B cell (primary cell): ENCODE data around the gene STEEP1. TPM values are rescaled to one million over a fixed set of nuclear protein-coding genes. Genes with fewer than 3 reads are reported as not detected.

Experiments
- ATAC-seq: fragments of 200-7000 bp; cut with Tn5 transposase; one replicate; pipeline ENCODE4 v1.10.0; 2021; ENCODE audit warnings: low read depth, mild to moderate bottlenecking, moderate number of reproducible peaks, moderate library complexity
- CTCF ChIA-PET: fragments of 350-600 bp; sonication (Branson Sonifier 250); formaldehyde crosslinking; loops from one replicate; lab custom pipeline; 2021; ENCODE audit warnings: antibody characterized with exemption, inconsistent platforms; lab: Charles Lee
- POLR2A ChIA-PET: fragments of 350-600 bp; sonication (Branson Sonifier 250); formaldehyde crosslinking; loops from one replicate; lab custom pipeline; 2021; ENCODE audit warnings: antibody characterized with exemption; lab: Charles Lee
- DNase-seq: peaks from one replicate; pipeline ENCODE4 v3.0.0; 2013
- H2AFZ ChIP-seq: 2 replicates; pipeline ENCODE4 v1.6.1; 2012; ENCODE audit warnings: mild to moderate bottlenecking, low read depth, low read length; ENCODE audit not compliant: insufficient read depth, poor library complexity, severe bottlenecking
- H3K27ac ChIP-seq, 2 donors: 1 replicate in 1 of 2; 2 replicates in 1 of 2; pipeline ENCODE4 v1.5.1; 2012 to 2013; ENCODE audit warnings: low read length in 2 of 2, mild to moderate bottlenecking in 2 of 2, moderate library complexity in 1 of 2
- H3K27me3 ChIP-seq, 4 experiments: fragments of 200-600 bp in 1 of 4; sonication (generic) in 1 of 4; replicated peaks in 1 of 4; 1 replicate in 2 of 4; 2 replicates in 2 of 4; pipeline versions ENCODE4 v1.6.1 to v1.7.0; 2013 to 2016; ENCODE audit warnings: low read length in 3 of 4, mild to moderate bottlenecking in 2 of 4, mixed read lengths in 1 of 4, moderate library complexity in 1 of 4; ENCODE audit not compliant: insufficient read depth in 4 of 4, control insufficient read depth in 3 of 4; ENCODE audit errors: control extremely low read depth in 1 of 4
- H3K36me3 ChIP-seq, 2 experiments: replicated peaks in 1 of 2; 1 replicate in 1 of 2; 2 replicates in 1 of 2; pipeline versions ENCODE4 v1.6.1 to v1.7.1; 2013; ENCODE audit warnings: low read length in 1 of 2; ENCODE audit not compliant: insufficient read depth in 2 of 2, control insufficient read depth in 1 of 2; ENCODE audit errors: control extremely low read depth in 1 of 2, extremely low read depth in 1 of 2
- H3K4me1 ChIP-seq, 2 donors: fragments of 200-600 bp in 1 of 2; sonication (generic) in 1 of 2; 1 replicate in 1 of 2; 2 replicates in 1 of 2; pipeline versions ENCODE4 v1.5.1 to v1.6.1; 2013 to 2017; ENCODE audit warnings: low read length in 2 of 2; ENCODE audit not compliant: control insufficient read depth in 2 of 2, insufficient read depth in 2 of 2
- H3K4me2 ChIP-seq: replicated peaks from 2 replicates; pipeline ENCODE3; 2012; ENCODE audit warnings: mild to moderate bottlenecking, low read depth, low read length; ENCODE audit not compliant: poor library complexity, severe bottlenecking
- H3K4me3 ChIP-seq, 5 experiments: fragments of 200-600 bp in 1 of 5; sonication (generic) in 1 of 5; 1 replicate in 3 of 5; 2 replicates in 2 of 5; pipeline versions ENCODE4 v1.5.1 to v1.7.0; 2011 to 2016; ENCODE audit warnings: low read length in 4 of 5, mild to moderate bottlenecking in 4 of 5, low read depth in 2 of 5, control low read depth in 1 of 5, moderate library complexity in 1 of 5; ENCODE audit not compliant: insufficient read depth in 1 of 5; ENCODE audit errors: control extremely low read depth in 1 of 5, extremely low read depth in 1 of 5
- H3K79me2 ChIP-seq: fragments of 200-600 bp; sonication (generic); one replicate; pipeline ENCODE4 v1.6.0; 2016; ENCODE audit warnings: low read length; ENCODE audit not compliant: control insufficient read depth, insufficient read depth
- H3K9ac ChIP-seq: fragments of 200-600 bp; sonication (generic); 2 replicates; pipeline ENCODE4 v1.6.1; 2017; ENCODE audit warnings: mild to moderate bottlenecking, low read length, moderate library complexity
- H3K9me3 ChIP-seq, 3 donors: one replicate each; pipeline versions ENCODE4 v1.6.1 to v1.7.1; 2013; ENCODE audit warnings: low read length in 2 of 3; ENCODE audit not compliant: control insufficient read depth in 2 of 3, insufficient read depth in 1 of 3; ENCODE audit errors: control extremely low read depth in 1 of 3
- H4K20me1 ChIP-seq: 2 replicates; pipeline ENCODE4 v1.6.0; 2012; ENCODE audit warnings: mild to moderate bottlenecking, low read length; ENCODE audit not compliant: insufficient read depth, control insufficient read depth, poor library complexity, severe bottlenecking
- H3K27ac Mint-ChIP-seq: one replicate; pipeline ENCODE4 v1.8.0; 2021; ENCODE audit warnings: mixed read lengths
- H3K27me3 Mint-ChIP-seq: one replicate; pipeline ENCODE4 v1.8.0; 2021; ENCODE audit warnings: mixed read lengths
- H3K4me1 Mint-ChIP-seq: one replicate; pipeline ENCODE4 v1.8.0; 2021; ENCODE audit warnings: mixed read lengths
- H3K4me3 Mint-ChIP-seq: one replicate; pipeline ENCODE4 v1.8.0; 2021; ENCODE audit warnings: mixed read lengths
- H3K9me3 Mint-ChIP-seq: one replicate; pipeline ENCODE4 v1.8.0; 2022; ENCODE audit warnings: mixed read lengths; ENCODE audit not compliant: insufficient read depth
- EZH2 ChIP-seq: IDR thresholded peaks from 2 replicates; pipeline ENCODE4 v1.6.1; 2012; ENCODE audit warnings: borderline replicate concordance, low read depth, mild to moderate bottlenecking, moderate library complexity, low read length; ENCODE audit not compliant: insufficient read depth, poor library complexity, severe bottlenecking
- WGBS: methylation state at CpG from one replicate; pipeline ENCODE4 v1.1.5; 2013; ENCODE audit warnings: missing lambda C conversion rate; ENCODE audit not compliant: insufficient coverage; 5-methylcytosine and 5-hydroxymethylcytosine counted together
- intact Hi-C: fragments of 100-400 bp; cut with micrococcal nuclease; formaldehyde crosslinking; loops from one replicate; pipeline ENCODE4 v1.10.0; 2022
- polyA plus RNA-seq: library from polyadenylated mRNA; depleted of rRNA; stranded (reverse); fragments of >200 nt; gene quantifications from 2 replicates; pipeline ENCODE4 v1.2.3, GENCODE V29; 2012
- total RNA-seq, 2 donors: library from RNA; stranded (reverse); fragments of 120-200 nt in 1 of 2; gene quantifications; 1 replicate in 1 of 2; 2 replicates in 1 of 2; pipeline versions ENCODE4 v1.2.3 to v1.2.4, GENCODE V29; 2013 to 2022
- TF ChIP-seq, protein P1 (sequence below): fragments of 200-600 bp; IDR thresholded peaks from one replicate; pipeline ENCODE4 v1.8.0; 2022; ENCODE audit warnings: antibody characterized with exemption, mild to moderate bottlenecking

STEEP1 gene
- total and polyA plus RNA-seq, 2 donors (not counting 1 experiment from before 2014, with no cell fraction given): 12.0 to 27.6 TPM

DNA sequence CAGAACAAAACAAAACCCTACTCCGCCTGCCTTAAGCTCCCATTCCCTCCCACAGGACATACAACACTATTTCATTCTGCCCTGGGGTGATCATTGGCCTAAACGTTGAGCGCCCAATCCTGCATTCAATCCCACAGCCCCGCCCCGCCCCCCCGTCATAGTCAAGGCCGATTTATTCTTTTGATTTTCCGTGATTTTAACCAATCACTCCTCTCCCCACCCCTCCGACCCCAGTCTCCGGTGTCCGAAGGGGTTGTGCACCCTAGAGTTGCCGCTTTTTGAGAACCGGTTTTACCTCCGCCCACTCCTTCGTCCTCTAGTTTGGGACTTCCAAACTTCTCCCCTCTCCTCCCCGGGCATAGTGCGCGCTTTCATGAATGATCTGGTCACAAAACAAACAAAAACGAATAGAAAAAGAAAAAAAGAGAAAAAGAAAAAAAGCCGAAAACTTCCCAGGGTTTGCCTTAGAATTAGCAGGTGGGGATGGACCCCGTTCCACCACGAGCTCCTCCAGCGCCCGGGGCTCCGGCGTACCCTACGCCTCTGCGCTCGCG, 8.7 kb upstream of the STEEP1 start:
- 2% methylated on average over 8 of the region's 30 CpGs for WGBS

More for the DNA sequence above, 8.7 kb upstream of the STEEP1 start:
- H2AFZ ChIP-seq: peak overlapping the region; percentile 84
- H3K9me3 Mint-ChIP-seq: no peaks in the 10 kb centered on the region
- ATAC-seq (peak; percentile 1), DNase-seq (no peak)
- H3K27me3 Mint-ChIP-seq: no peaks in the 10 kb centered on the region
- peak overlapping the region; percentile 68 to 83 for H3K27ac ChIP-seq
- POLR2A ChIA-PET: interaction anchor here (1.2 to 2.3 kb wide), 8 partner anchors 9 to 218 kb away, joined by 3 to 17 read pairs (median 8); partner anchors contain the start of genes NKRF, RPL39, SEPTIN6 and STEEP1
- peak overlapping the region; percentile 42 to 77 (median 70) for H3K4me3 ChIP-seq
- no peaks in the 10 kb centered on the region for H3K27me3 ChIP-seq
- TF ChIP-seq EZH2: no peak
- TF ChIP-seq, protein P1, sequence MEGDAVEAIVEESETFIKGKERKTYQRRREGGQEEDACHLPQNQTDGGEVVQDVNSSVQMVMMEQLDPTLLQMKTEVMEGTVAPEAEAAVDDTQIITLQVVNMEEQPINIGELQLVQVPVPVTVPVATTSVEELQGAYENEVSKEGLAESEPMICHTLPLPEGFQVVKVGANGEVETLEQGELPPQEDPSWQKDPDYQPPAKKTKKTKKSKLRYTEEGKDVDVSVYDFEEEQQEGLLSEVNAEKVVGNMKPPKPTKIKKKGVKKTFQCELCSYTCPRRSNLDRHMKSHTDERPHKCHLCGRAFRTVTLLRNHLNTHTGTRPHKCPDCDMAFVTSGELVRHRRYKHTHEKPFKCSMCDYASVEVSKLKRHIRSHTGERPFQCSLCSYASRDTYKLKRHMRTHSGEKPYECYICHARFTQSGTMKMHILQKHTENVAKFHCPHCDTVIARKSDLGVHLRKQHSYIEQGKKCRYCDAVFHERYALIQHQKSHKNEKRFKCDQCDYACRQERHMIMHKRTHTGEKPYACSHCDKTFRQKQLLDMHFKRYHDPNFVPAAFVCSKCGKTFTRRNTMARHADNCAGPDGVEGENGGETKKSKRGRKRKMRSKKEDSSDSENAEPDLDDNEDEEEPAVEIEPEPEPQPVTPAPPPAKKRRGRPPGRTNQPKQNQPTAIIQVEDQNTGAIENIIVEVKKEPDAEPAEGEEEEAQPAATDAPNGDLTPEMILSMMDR: no peak
- peak overlapping the region; percentile 75 for H3K4me2 ChIP-seq
- no peaks in the 10 kb centered on the region for H3K36me3 ChIP-seq
- H3K27ac Mint-ChIP-seq: peak overlapping the region; percentile 88
- peaks cover 17% of the 10 kb centered on the region for H3K79me2 ChIP-seq
- H3K9me3 ChIP-seq: no peaks in the 10 kb centered on the region
- CTCF ChIA-PET: interaction anchor here (1.0 to 2.2 kb wide), 4 partner anchors 32 to 106 kb away, joined by 3 to 7 read pairs (median 4); partner anchors contain the start of genes NKRF and SLC25A5
- peak overlapping the region; percentile 77 for H3K9ac ChIP-seq
- peaks cover 7% of the 10 kb centered on the region for H4K20me1 ChIP-seq
- peaks cover 27% of the 10 kb centered on the region for H3K4me1 Mint-ChIP-seq
- H3K4me3 Mint-ChIP-seq: peak overlapping the region; percentile 88
- intact Hi-C loops: loop anchor here (1.0 kb wide), 4 partner anchors 9 to 105 kb away; partner anchors contain the start of gene STEEP1
- peaks cover 20 to 25% of the 10 kb centered on the region in 2 donors for H3K4me1 ChIP-seq
